Body of pancreas (tissue), 4 donors: Measurements from ENCODE around the gene ADIPOR1. TPM values are rescaled to one million over a fixed set of nuclear protein-coding genes. Genes with fewer than 3 reads are reported as not detected.
A peak's percentile ranks its signal among the peaks of the same experiment; 100 is the strongest.

ENCODE experiments used
- ATAC-seq: fragments of 150-250 bp; one replicate; pipeline ENCODE4 v1.9.1; 2016
- DNase-seq, 4 donors: peaks; one replicate each; pipeline ENCODE4 v3.0.0-alpha.2; 2019
- H3K27ac ChIP-seq, 4 donors: fragments of 200-600 bp; sonication (generic); 1 replicate in 3 of 4; 2 replicates in 1 of 4; pipeline versions ENCODE4 v1.5.1 to v1.6.1; 2016 to 2019; ENCODE audit warnings: mild to moderate bottlenecking in 1 of 4, mixed read lengths in 1 of 4, moderate library complexity in 1 of 4
- H3K27me3 ChIP-seq, 2 donors: fragments of 200-600 bp; sonication (generic); one replicate each; pipeline ENCODE4 v1.6.0; 2016; ENCODE audit warnings: mild to moderate bottlenecking in 1 of 2
- H3K36me3 ChIP-seq, 2 donors: fragments of 200-600 bp; sonication (generic); replicated peaks in 1 of 2; 2 replicates each; pipeline ENCODE4 v1.5.1; 2016; ENCODE audit warnings: low read depth in 2 of 2; ENCODE audit not compliant: insufficient read depth in 1 of 2
- H3K4me1 ChIP-seq: fragments of 200-600 bp; sonication (generic); one replicate; pipeline ENCODE4 v1.6.0; 2016
- H3K4me3 ChIP-seq, 2 donors: fragments of 200-600 bp; sonication (generic); 1 replicate in 1 of 2; 2 replicates in 1 of 2; pipeline ENCODE4 v1.5.1; 2016 to 2019
- H3K9me3 ChIP-seq, 3 donors: fragments of 200-600 bp; sonication (generic); 1 replicate in 2 of 3; 2 replicates in 1 of 3; pipeline ENCODE4 v1.5.1; 2016
- POLR2A ChIP-seq, 3 donors: fragments of 450-650 bp; IDR thresholded peaks; one replicate each; pipeline ENCODE4 v1.6.1; 2016; ENCODE audit warnings: antibody characterized with exemption in 3 of 3, mild to moderate bottlenecking in 2 of 3
- WGBS, 2 donors: methylation state at CpG; one replicate each; pipeline ENCODE4 v1.1.5; 2017; 5-methylcytosine and 5-hydroxymethylcytosine counted together
- intact Hi-C: fragments of 100-400 bp; cut with DNase I; formaldehyde crosslinking; loops from one replicate; pipeline ENCODE4 v1.15.1; 2023
- total RNA-seq, 2 donors: library from RNA; depleted of rRNA; stranded (reverse); fragments of >200 nt; gene quantifications; one replicate each; pipeline ENCODE4 v1.1.0, GENCODE V29; 2016
- TF ChIP-seq, protein P1 (sequence below), 7 experiments: fragments of 450-650 bp in 4 of 7; fragments of 200-600 bp in 3 of 7; sonication (generic) in 3 of 7; IDR thresholded peaks; one replicate each; pipeline ENCODE4 v1.5.1; 2016 to 2019; ENCODE audit warnings: antibody characterized with exemption in 7 of 7

The ADIPOR1 gene
- total RNA-seq, 2 donors from 2014 or later = 38.6 to 52.4 TPM

GRCh38 chr1:202935844-202936243, 22.3 kb downstream of the ADIPOR1 start:
- no peaks in the 10 kb centered on the region for H3K4me1 ChIP-seq
- no peaks in the 10 kb centered on the region for H3K9me3 ChIP-seq
- H3K36me3 ChIP-seq = peaks cover 0 to 3% of the 10 kb centered on the region in 2 donors
- H3K27me3 ChIP-seq = no peaks in the 10 kb centered on the region
- DNase-seq (no peak), ATAC-seq (no peak)
- intact Hi-C loops = no loop called here
- no peak overlapping the region for H3K4me3 ChIP-seq
- no peak overlapping the region for H3K27ac ChIP-seq
- 71 to 75% methylated on average over 3 of the region's 3 CpGs for WGBS, 2 donors
- TF ChIP-seq, protein P1, sequence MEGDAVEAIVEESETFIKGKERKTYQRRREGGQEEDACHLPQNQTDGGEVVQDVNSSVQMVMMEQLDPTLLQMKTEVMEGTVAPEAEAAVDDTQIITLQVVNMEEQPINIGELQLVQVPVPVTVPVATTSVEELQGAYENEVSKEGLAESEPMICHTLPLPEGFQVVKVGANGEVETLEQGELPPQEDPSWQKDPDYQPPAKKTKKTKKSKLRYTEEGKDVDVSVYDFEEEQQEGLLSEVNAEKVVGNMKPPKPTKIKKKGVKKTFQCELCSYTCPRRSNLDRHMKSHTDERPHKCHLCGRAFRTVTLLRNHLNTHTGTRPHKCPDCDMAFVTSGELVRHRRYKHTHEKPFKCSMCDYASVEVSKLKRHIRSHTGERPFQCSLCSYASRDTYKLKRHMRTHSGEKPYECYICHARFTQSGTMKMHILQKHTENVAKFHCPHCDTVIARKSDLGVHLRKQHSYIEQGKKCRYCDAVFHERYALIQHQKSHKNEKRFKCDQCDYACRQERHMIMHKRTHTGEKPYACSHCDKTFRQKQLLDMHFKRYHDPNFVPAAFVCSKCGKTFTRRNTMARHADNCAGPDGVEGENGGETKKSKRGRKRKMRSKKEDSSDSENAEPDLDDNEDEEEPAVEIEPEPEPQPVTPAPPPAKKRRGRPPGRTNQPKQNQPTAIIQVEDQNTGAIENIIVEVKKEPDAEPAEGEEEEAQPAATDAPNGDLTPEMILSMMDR (IDR thresholded peaks at IDR 0.05) = no peak
- no peak for TF ChIP-seq POLR2A (IDR thresholded peaks at IDR 0.05)

DNA sequence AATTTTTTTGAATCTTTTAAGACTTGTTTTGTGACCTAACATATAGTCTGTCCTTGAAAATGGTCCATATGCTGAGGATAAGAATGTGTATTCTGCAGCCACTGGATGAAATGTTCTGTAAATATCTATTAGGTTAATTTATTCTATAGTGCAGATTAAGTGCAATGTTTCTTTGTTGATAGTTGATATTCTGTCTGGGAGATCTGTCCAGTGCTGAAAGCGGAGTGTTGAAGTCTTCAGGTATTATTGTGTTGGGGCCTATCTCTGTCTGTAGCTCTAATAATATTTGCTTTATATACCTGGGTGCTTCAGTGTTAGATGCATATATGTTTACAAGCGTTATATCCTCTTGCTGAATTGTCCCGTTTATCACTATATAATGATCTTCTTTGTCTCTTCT, 23.4 kb downstream of the ADIPOR1 start:
- H3K9me3 ChIP-seq = no peaks in the 10 kb centered on the region
- no peaks in the 10 kb centered on the region for H3K27me3 ChIP-seq
- 82 to 84% methylated on average over 3 of the region's 3 CpGs for WGBS, 2 donors
- intact Hi-C loops = no loop called here
- H3K36me3 ChIP-seq = no peaks in the 10 kb centered on the region
- ATAC-seq (no peak), DNase-seq (no peak)
- no peak overlapping the region for H3K27ac ChIP-seq
- TF ChIP-seq, protein P1 (IDR thresholded peaks at IDR 0.05) = no peak
- TF ChIP-seq POLR2A (IDR thresholded peaks at IDR 0.05) = no peak
- H3K4me3 ChIP-seq = no peak overlapping the region
- H3K4me1 ChIP-seq = no peaks in the 10 kb centered on the region

DNA sequence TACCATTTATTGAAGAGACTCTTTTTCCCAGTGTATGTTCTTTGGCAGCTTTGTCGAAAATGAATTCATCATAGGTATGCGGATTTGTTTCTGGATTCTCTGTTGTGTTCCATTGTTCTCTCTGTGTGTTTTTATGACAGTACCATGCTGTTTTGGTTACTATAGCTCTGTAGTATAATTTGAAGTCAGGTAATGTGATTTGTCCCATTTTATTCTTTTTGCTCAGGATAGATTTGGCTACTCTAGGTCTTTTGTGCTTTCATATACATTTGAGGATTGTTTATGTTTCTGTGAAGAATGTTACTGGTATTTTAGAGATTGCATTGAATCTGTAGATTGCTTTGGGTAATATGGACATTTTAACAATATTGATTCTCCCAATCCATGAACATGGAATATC, 25.6 kb downstream of the ADIPOR1 start:
- no peak overlapping the region for H3K4me3 ChIP-seq
- intact Hi-C loops = no loop called here
- TF ChIP-seq, protein P1 (IDR thresholded peaks at IDR 0.05) = no peak
- no peak for TF ChIP-seq POLR2A (IDR thresholded peaks at IDR 0.05)
- H3K36me3 ChIP-seq = no peaks in the 10 kb centered on the region
- ATAC-seq (no peak), DNase-seq (no peak)
- no peaks in the 10 kb centered on the region for H3K4me1 ChIP-seq
- H3K27ac ChIP-seq = no peak overlapping the region
- 87 to 90% methylated on average over 2 of the region's 2 CpGs for WGBS, 2 donors
- no peaks in the 10 kb centered on the region for H3K9me3 ChIP-seq
- H3K27me3 ChIP-seq = no peaks in the 10 kb centered on the region

GRCh38 chr1:202926581-202927491, 31.3 kb downstream of the ADIPOR1 start, which contains the start of gene KLHL12:
KLHL12 (minus strand) TSS chr1:202927234; CDS start chr1:202925162, 2,072 bp downstream.
- DNase-seq (peak; percentile 97 to 98 (median 98)), ATAC-seq (peak; percentile 96)
- 1% methylated on average over 36 to 55 of the region's 57 CpGs for WGBS, 2 donors
- peaks cover 33% of the 10 kb centered on the region for H3K4me1 ChIP-seq
- H3K36me3 ChIP-seq = peaks cover 0 to 2% of the 10 kb centered on the region in 2 donors
- TF ChIP-seq POLR2A (IDR thresholded peaks at IDR 0.05) = peak; percentile 89 to 95 (median 94)
- TF ChIP-seq, protein P1 (IDR thresholded peaks at IDR 0.05) = peak; percentile 19 to 83 (median 62)
- H3K9me3 ChIP-seq = no peaks in the 10 kb centered on the region
- H3K27me3 ChIP-seq = no peaks in the 10 kb centered on the region
- peak within 1 kb of the TSS; percentile 54 to 55 for H3K4me3 ChIP-seq
- intact Hi-C loops = no loop called here
- peak within 1 kb of the TSS; percentile 79 to 96 (median 88) for H3K27ac ChIP-seq
